Hepatocyte (in vitro differentiated cells): ENCODE results near the gene GTPBP8. TPM values are rescaled to one million over a fixed set of nuclear protein-coding genes. Genes with fewer than 3 reads are reported as not detected.
A peak's percentile ranks its signal among the peaks of the same experiment; 100 is the strongest.

Experiments used
- DNase-seq: peaks from one replicate; pipeline ENCODE4 v3.0.0-alpha.2; 2016; ENCODE audit warnings: low spot score
- H2AFZ ChIP-seq: fragments of 200-600 bp; sonication (generic); 2 replicates; pipeline ENCODE4 v1.6.0; 2016; ENCODE audit warnings: antibody characterized with exemption, mild to moderate bottlenecking
- H3K27ac ChIP-seq: fragments of 200-600 bp; sonication (generic); 2 replicates; pipeline ENCODE4 v1.5.1; 2016; ENCODE audit warnings: mild to moderate bottlenecking
- H3K27me3 ChIP-seq: fragments of 200-600 bp; sonication (generic); 2 replicates; pipeline ENCODE4 v1.6.1; 2016
- H3K36me3 ChIP-seq: fragments of 200-600 bp; sonication (generic); replicated peaks from 2 replicates; pipeline ENCODE4 v1.5.1; 2016; ENCODE audit warnings: low read depth; ENCODE audit not compliant: insufficient read depth
- H3K4me1 ChIP-seq: fragments of 200-600 bp; sonication (generic); 2 replicates; pipeline ENCODE4 v1.5.1; 2016; ENCODE audit warnings: mild to moderate bottlenecking, moderate library complexity; ENCODE audit not compliant: insufficient read depth
- H3K4me2 ChIP-seq: fragments of 200-600 bp; sonication (generic); 2 replicates; pipeline ENCODE4 v1.6.0; 2016
- H3K4me3 ChIP-seq: fragments of 200-600 bp; sonication (generic); 2 replicates; pipeline ENCODE4 v1.5.1; 2016; ENCODE audit warnings: mild to moderate bottlenecking
- H3K79me2 ChIP-seq: fragments of 200-600 bp; sonication (generic); 2 replicates; pipeline ENCODE4 v1.6.0; 2017; ENCODE audit warnings: mild to moderate bottlenecking
- H3K9me2 ChIP-seq: fragments of 200-600 bp; sonication (generic); replicated peaks from 2 replicates; pipeline ENCODE4 v1.6.0; 2017; ENCODE audit warnings: mild to moderate bottlenecking; ENCODE audit not compliant: insufficient read depth
- H3K9me3 ChIP-seq: fragments of 200-600 bp; sonication (generic); 2 replicates; pipeline ENCODE4 v1.5.1; 2016; ENCODE audit warnings: low read depth, mild to moderate bottlenecking
- H4K20me1 ChIP-seq: fragments of 200-600 bp; sonication (generic); 2 replicates; pipeline ENCODE4 v1.6.0; 2016; ENCODE audit warnings: mild to moderate bottlenecking; ENCODE audit not compliant: insufficient read depth, poor library complexity, severe bottlenecking
- EZH2 ChIP-seq: fragments of 200-600 bp; sonication (generic); IDR thresholded peaks from 2 replicates; pipeline ENCODE4 v1.6.1; 2016; ENCODE audit warnings: antibody characterized with exemption, mild to moderate bottlenecking, borderline replicate concordance
- EZH2phosphoT487 ChIP-seq: fragments of 200-600 bp; sonication (generic); IDR thresholded peaks from one replicate; pipeline ENCODE4 v1.6.1; 2018; ENCODE audit warnings: antibody characterized with exemption, mild to moderate bottlenecking, low read depth, moderate library complexity; ENCODE audit not compliant: unreplicated experiment, severe bottlenecking
- WGBS: methylation state at CpG from one replicate; pipeline ENCODE4 v1.1.6; 2016; ENCODE audit warnings: low lambda C conversion rate; ENCODE audit errors: missing lambda C conversion rate; 5-methylcytosine and 5-hydroxymethylcytosine counted together
- polyA plus RNA-seq: library from polyadenylated mRNA; unstranded; fragments of >200 nt; fragmentation: Nextera tagmentation; extraction: Ambion mirVana; gene quantifications from 2 replicates; pipeline ENCODE4 v1.2.1, GENCODE V29; 2016
- total RNA-seq: library from RNA; depleted of rRNA; stranded (reverse); fragments of >200 nt; gene quantifications from 2 replicates; pipeline ENCODE4 v1.2.3, GENCODE V29; 2014
- TF ChIP-seq, protein P1 (sequence below): fragments of 200-600 bp; sonication (generic); IDR thresholded peaks from 2 replicates; pipeline ENCODE4 v1.5.1; 2016; ENCODE audit warnings: antibody characterized with exemption, mild to moderate bottlenecking; ENCODE audit not compliant: poor library complexity

GTPBP8 gene
- total RNA-seq, result 19.1 and 21.5 TPM in 2 replicates
- polyA plus RNA-seq, result 9.0 and 11.8 TPM in 2 replicates

DNA sequence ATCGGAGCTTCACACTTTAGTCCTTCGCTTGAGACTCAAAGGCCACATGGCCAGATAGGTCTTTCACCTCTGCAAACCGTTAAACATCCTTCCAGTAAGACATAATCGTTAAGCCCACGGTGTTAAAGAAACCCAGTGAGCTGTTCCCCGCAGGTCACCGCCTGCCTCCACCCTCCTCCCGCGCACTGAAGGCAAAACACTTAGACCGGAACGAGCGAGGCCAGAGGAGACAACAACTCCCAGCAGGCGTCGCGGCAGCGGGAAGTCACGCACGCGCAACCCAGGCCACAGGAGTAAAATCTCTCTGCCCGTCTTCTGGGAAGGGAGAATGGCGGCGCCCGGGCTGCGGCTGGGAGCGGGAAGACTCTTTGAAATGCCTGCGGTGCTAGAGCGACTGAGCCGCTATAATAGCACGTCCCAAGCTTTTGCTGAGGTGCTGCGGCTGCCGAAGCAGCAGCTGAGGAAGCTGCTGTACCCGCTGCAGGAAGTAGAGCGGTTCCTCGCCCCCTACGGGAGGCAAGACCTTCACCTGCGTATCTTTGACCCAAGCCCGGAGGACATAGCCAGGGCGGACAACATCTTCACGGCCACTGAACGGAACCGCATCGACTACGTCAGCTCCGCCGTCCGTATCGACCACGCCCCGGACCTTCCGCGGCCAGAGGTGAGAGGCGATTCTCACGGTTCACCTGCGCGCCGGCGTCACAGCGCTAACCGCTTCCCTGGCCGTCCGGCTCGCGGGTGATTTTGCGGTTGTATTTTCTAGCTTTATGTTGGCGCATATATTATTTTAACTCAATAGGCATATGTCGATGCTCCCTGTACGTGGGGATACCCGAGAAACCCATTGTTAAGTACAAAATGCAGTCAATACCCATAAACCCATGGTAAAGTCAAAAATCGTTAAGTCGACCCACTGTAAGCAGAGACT lies at the start of gene GTPBP8:
Gene GTPBP8, plus strand, starts transcription at position 313 of the 931 bp plus-strand sequence. Its CDS starts 16 bp downstream, at position 329.
- H2AFZ ChIP-seq, result peak within 1 kb of the TSS; percentile 82
- no peaks in the 10 kb centered on the region for H3K36me3 ChIP-seq
- DNase-seq, result peak; percentile 95
- TF ChIP-seq EZH2phosphoT487 (no peak), EZH2 (no peak)
- TF ChIP-seq, protein P1, sequence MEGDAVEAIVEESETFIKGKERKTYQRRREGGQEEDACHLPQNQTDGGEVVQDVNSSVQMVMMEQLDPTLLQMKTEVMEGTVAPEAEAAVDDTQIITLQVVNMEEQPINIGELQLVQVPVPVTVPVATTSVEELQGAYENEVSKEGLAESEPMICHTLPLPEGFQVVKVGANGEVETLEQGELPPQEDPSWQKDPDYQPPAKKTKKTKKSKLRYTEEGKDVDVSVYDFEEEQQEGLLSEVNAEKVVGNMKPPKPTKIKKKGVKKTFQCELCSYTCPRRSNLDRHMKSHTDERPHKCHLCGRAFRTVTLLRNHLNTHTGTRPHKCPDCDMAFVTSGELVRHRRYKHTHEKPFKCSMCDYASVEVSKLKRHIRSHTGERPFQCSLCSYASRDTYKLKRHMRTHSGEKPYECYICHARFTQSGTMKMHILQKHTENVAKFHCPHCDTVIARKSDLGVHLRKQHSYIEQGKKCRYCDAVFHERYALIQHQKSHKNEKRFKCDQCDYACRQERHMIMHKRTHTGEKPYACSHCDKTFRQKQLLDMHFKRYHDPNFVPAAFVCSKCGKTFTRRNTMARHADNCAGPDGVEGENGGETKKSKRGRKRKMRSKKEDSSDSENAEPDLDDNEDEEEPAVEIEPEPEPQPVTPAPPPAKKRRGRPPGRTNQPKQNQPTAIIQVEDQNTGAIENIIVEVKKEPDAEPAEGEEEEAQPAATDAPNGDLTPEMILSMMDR, result no peak
- 1% methylated on average over 67 of the region's 70 CpGs for whole genome bisulfite sequencing
- H3K79me2 ChIP-seq, result peaks cover 31% of the 10 kb centered on the region
- H3K27ac ChIP-seq, result peak within 1 kb of the TSS; percentile 98
- no peaks in the 10 kb centered on the region for H3K27me3 ChIP-seq
- H4K20me1 ChIP-seq, result no peaks in the 10 kb centered on the region
- H3K4me1 ChIP-seq, result peaks cover 14% of the 10 kb centered on the region
- peak within 1 kb of the TSS; percentile 70 for H3K4me2 ChIP-seq
- peak within 1 kb of the TSS; percentile 82 for H3K4me3 ChIP-seq
- no peaks in the 10 kb centered on the region for H3K9me2 ChIP-seq
- no peaks in the 10 kb centered on the region for H3K9me3 ChIP-seq

DNA sequence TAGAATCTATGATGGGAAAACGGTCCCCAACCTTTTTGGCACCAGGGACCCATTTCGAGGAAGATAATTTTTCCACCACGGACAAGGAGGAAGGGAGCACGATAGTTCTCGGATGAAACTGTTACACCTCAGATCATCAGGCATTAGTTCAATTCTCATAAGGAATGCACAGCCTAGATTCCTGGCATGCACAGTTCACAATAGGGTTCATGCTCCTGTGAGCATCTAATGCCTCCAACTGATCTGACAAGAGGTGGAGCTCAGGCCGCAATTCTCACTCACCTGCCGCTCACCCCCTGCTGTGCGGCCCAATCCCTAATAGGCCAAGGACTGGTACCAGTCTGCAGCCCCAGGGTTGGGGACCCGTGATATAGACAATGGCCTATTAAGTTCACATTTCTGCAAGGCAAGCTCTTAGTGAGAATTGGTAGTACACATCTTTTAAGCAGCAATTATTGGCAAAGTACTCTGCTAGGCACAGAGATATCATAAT lies 42.4 kb upstream of the GTPBP8 start:
- no peaks in the 10 kb centered on the region for H4K20me1 ChIP-seq
- H3K79me2 ChIP-seq, result no peaks in the 10 kb centered on the region
- DNase-seq, result no peak
- no peak overlapping the region for H2AFZ ChIP-seq
- H3K36me3 ChIP-seq, result no peaks in the 10 kb centered on the region
- H3K4me3 ChIP-seq, result no peak overlapping the region
- H3K27me3 ChIP-seq, result no peaks in the 10 kb centered on the region
- H3K27ac ChIP-seq, result no peak overlapping the region
- H3K9me2 ChIP-seq, result no peaks in the 10 kb centered on the region
- WGBS, result 81% methylated on average over 9 of the region's 9 CpGs
- no peak overlapping the region for H3K4me2 ChIP-seq
- TF ChIP-seq EZH2phosphoT487 (no peak), EZH2 (no peak)
- TF ChIP-seq, protein P1, result no peak
- H3K4me1 ChIP-seq, result no peaks in the 10 kb centered on the region
- no peaks in the 10 kb centered on the region for H3K9me3 ChIP-seq

DNA sequence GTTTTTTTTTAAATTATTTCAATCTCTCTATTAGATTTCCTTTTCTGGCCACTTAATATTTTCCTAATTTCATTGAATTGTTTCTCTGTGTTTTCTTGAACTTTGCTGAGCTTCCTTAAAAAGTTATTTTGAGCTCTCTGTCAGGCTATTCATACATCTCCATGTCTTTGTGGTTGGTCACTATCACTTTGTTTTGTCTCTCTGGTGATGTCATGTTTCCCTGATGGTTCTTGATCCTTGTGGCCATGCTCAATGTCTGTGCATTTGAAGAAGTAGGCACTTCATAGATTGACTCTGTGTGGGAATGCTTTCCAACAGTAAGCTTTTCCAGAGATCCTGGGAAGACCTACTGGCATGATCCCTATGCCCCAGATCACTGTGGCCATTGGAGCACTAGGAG lies 34.4 kb upstream of the GTPBP8 start:
- Histone ChIP-seq H3K27me3 (no peaks in the 10 kb centered on the region), H3K4me1 (no peaks in the 10 kb centered on the region), H3K4me2 (no peak overlapping the region), H3K4me3 (no peak overlapping the region), H3K9me3 (no peaks in the 10 kb centered on the region), H3K79me2 (no peaks in the 10 kb centered on the region), H3K27ac (no peak overlapping the region), H4K20me1 (no peaks in the 10 kb centered on the region), H3K36me3 (no peaks in the 10 kb centered on the region), H2AFZ (no peak overlapping the region), H3K9me2 (no peaks in the 10 kb centered on the region)
- no peak for TF ChIP-seq EZH2
- no peak for TF ChIP-seq EZH2phosphoT487
- TF ChIP-seq, protein P1, result no peak
- DNase-seq, result no peak
